ENCODE measurements around the gene PARD6B. TPM values are rescaled to one million over a fixed set of nuclear protein-coding genes. Genes with fewer than 3 reads are reported as not detected.

PARD6B gene
- total and polyA plus RNA-seq, 2 of the 13 experiments (the other 11 are each of a cell fraction or from before 2014, with no cell fraction given) = 6.9 to 22.2 TPM

- TF ChIP-seq MIXL1 (CRISPR knock-in tag; IDR thresholded peaks at IDR 0.05) (no peak), ZNF549 (CRISPR knock-in tag; IDR thresholded peaks at IDR 0.05) (no peak), ZNF644 (CRISPR knock-in tag; IDR thresholded peaks at IDR 0.05; ENCODE audit: low read depth) (0 out of 2 replicates have a peak, but pooled peaks have one; percentile 14), RAD21 (CRISPR knock-in tag; IDR thresholded peaks at IDR 0.05) (no peak), BCL6 (CRISPR knock-in tag; IDR thresholded peaks at IDR 0.05) (peak; percentile 8; the same call in 1 of the 2 replicates), ZNF792 (CRISPR knock-in tag; IDR thresholded peaks at IDR 0.05) (0 out of 2 replicates have a peak, but pooled peaks have one; percentile 17), GATAD2A (CRISPR knock-in tag; IDR thresholded peaks at IDR 0.05) (peak; percentile 88), ZNF333 (CRISPR knock-in tag; IDR thresholded peaks at IDR 0.05; ENCODE audit: borderline replicate concordance) (no peak), SMAD3 (CRISPR knock-in tag; IDR thresholded peaks at IDR 0.05) (0 out of 2 replicates have a peak, but pooled peaks have one; percentile 25), JDP2 (CRISPR knock-in tag; IDR thresholded peaks at IDR 0.05; ENCODE audit: borderline replicate concordance) (no peak), SOX5 (CRISPR knock-in tag; IDR thresholded peaks at IDR 0.05; ENCODE audit: borderline replicate concordance) (peak; percentile 63; the same call in 1 of the 2 replicates), ZNF788 (CRISPR knock-in tag; IDR thresholded peaks at IDR 0.05; ENCODE audit: borderline replicate concordance) (peak; percentile 48; the same call in 1 of the 2 replicates), TAF1 (CRISPR knock-in tag; IDR thresholded peaks at IDR 0.05) (no peak), ZNF407 (CRISPR knock-in tag; IDR thresholded peaks at IDR 0.05; ENCODE audit: not compliant biosample characterization) (no peak), GPBP1L1 (CRISPR knock-in tag; IDR thresholded peaks at IDR 0.05) (no peak), RBFOX2 (IDR thresholded peaks at IDR 0.05; ENCODE audit: low read depth, low read length) (no peak; the same call in 1 of the 2 replicates), TOE1 (CRISPR knock-in tag; IDR thresholded peaks at IDR 0.05) (no peak), MBNL3 (CRISPR knock-in tag; conservative IDR thresholded peaks at IDR 0.05) (no peak), ARID2 (CRISPR knock-in tag; IDR thresholded peaks at IDR 0.05; ENCODE audit: borderline replicate concordance) (0 out of 2 replicates have a peak, but pooled peaks have one; percentile 58), ZNF678 (CRISPR knock-in tag; IDR thresholded peaks at IDR 0.05) (no peak)
- TF ChIP-seq, protein P1, sequence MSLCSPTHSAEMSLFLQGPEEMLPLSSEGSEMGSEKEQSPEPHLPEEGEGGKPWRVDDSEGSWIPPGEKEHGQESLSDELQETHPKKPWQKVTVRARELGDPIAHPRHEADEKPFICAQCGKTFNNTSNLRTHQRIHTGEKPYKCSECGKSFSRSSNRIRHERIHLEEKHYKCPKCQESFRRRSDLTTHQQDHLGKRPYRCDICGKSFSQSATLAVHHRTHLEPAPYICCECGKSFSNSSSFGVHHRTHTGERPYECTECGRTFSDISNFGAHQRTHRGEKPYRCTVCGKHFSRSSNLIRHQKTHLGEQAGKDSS (CRISPR knock-in tag; IDR thresholded peaks at IDR 0.05; ENCODE audit: borderline replicate concordance, low read depth) = no peak
Observed at GRCh38 chr20:50728981-50729874, 2.2 kb upstream of the PARD6B start (continued).

All from HepG2 (cell line).